ENCODE data around the gene RAP2B. TPM values are rescaled to one million over a fixed set of nuclear protein-coding genes. Genes with fewer than 3 reads are reported as not detected.

The RAP2B gene
- total and polyA plus RNA-seq, 12 donors: 1.1 to 11.1 (median 3.5) TPM

DNA sequence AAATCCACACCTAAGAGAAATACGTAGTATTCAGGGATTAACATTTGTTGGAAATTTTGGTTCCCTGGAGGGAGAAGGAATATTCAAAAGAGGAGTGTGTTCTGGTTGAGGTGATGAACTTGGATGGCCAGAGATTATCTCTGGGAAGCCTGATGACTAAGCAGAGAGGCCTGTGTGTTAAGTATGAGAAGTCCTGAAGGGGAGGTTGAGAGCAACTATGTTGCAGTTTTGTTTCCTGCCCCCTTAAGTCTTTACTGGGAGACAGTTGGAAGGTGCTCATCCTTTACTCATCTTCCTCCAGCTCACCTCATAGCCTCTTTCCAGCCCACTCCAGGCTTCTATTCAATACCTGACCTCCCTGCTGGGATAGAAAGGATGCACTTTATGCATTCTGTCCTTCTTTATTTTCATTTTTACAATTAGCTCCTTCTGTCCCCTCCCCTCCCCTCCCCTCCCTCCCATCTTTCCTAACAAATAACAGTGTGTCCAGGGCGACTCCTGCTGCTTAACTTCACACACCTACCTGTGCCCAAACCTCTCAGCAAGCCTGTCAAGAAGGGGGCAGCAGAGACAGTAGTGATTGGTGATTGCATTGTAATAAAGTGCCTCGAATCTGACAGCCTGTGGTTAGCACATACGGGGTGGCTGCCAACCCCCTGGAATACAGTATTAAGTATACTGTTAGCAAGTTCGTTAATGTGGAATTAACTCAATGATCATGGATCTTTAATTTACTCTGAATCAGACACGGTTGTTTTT, 11.9 kb downstream of the RAP2B start:
- Histone ChIP-seq H3K9me3 (peaks cover 0 to 10% (median 0%) of the 10 kb centered on the region in 11 donors), H3K27ac (no peak overlapping the region), H3K4me3 (no peak overlapping the region), H3K27me3 (no peaks in the 10 kb centered on the region), H3K36me3 (peaks cover 0 to 20% (median 0%) of the 10 kb centered on the region in 9 donors), H3K4me1 (no peaks in the 10 kb centered on the region)
- TF ChIP-seq CTCF (IDR thresholded peaks at IDR 0.05): no peak
- DNase-seq: no peak
- WGBS, 2 donors: 72 to 76% methylated on average over 6 of the region's 6 CpGs
- intact Hi-C loops (cut with DNase I): no loop called here
- ATAC-seq: no peak

DNA sequence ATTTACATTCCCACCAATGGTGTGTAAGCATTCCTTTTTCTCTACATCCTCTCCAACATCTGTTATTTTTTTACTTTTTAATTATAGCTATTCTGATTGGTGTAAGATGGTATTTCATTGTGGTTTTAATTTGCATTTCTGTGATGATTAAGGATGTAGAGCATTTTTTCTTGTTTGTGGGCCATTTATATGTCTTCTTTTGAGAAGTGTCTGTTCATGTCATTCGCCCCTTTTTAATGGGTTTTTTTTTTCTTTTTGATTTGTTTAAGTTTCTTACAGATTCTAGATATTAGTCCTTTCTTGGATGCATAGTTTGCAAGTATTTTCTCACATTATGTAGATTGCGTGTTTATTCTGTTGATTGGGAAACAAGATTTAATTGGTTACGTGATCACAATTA, 14.2 kb downstream of the RAP2B start:
- WGBS, 2 donors: 97 to 98% methylated on average over 3 of the region's 3 CpGs
- intact Hi-C loops (cut with DNase I): no loop called here

GRCh38 chr3:153180860-153181372, 18.9 kb downstream of the RAP2B start:
- 94 to 95% methylated on average over 1 of the region's 1 CpG for WGBS, 2 donors
- no peak for TF ChIP-seq CTCF (IDR thresholded peaks at IDR 0.05)

More for the DNA sequence above, 14.2 kb downstream of the RAP2B start:
- DNase-seq (no peak), ATAC-seq (no peak)
- H3K4me1 ChIP-seq: no peaks in the 10 kb centered on the region
- peaks cover 0 to 10% (median 0%) of the 10 kb centered on the region in 11 donors for H3K9me3 ChIP-seq
- H3K4me3 ChIP-seq: no peak overlapping the region
- peaks cover 0 to 11% (median 0%) of the 10 kb centered on the region in 9 donors for H3K36me3 ChIP-seq
- no peaks in the 10 kb centered on the region for H3K27me3 ChIP-seq
- H3K27ac ChIP-seq: no peak overlapping the region
- TF ChIP-seq CTCF (IDR thresholded peaks at IDR 0.05): no peak

DNA sequence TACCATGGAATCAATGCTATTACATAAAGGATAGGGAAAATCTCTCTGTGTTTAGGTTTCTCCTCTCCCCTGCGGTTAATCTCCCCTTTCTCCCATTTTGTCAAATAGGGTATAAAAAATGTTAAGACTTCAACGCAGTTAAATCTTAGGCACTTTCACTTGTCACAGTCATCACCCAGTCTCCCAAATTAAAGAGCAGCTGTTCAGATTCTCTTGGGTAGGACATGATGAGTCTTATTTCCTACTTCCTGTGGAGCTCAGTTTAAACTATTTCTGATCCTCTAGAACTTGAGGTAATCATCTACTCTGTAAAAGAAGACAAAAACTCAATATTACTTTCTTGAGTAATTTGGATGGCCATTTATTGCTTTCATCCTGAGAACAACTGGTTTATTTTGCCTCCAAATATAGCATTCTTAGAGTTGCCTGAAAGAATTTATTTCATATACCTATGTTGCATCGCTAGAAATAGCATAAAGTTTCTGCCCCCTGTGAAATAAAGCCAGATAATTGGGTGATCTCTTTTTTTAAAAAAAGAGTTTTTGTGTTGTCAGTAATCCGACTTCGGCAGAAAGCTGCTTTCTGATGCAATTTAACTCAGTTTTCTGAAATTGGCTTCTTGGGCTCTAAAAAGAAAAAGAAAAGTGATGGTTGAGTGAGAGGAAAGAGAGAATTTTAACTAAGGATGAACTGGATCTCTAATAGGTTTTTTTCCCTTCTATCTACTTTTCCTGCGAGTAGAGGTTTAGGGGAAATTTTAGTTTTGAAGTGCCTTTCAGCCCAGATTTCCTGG, 20.7 kb downstream of the RAP2B start:
- ATAC-seq: no peak
- no peak overlapping the region for H3K4me3 ChIP-seq
- DNase-seq: no peak
- no peak overlapping the region for H3K27ac ChIP-seq
- H3K36me3 ChIP-seq: no peaks in the 10 kb centered on the region
- 82 to 84% methylated on average over 6 of the region's 6 CpGs for WGBS, 2 donors
- no peaks in the 10 kb centered on the region for H3K9me3 ChIP-seq
- no peaks in the 10 kb centered on the region for H3K27me3 ChIP-seq
- peaks cover 0 to 4% (median 0%) of the 10 kb centered on the region in 9 donors for H3K4me1 ChIP-seq
- intact Hi-C loops (cut with DNase I): no loop called here
- no peak for TF ChIP-seq CTCF (IDR thresholded peaks at IDR 0.05)

More at GRCh38 chr3:153180860-153181372, 18.9 kb downstream of the RAP2B start:
- intact Hi-C loops (cut with DNase I): no loop called here
- peaks cover 0 to 4% (median 0%) of the 10 kb centered on the region in 9 donors for H3K4me1 ChIP-seq
- no peak overlapping the region for H3K27ac ChIP-seq
- H3K9me3 ChIP-seq: peaks cover 0 to 10% (median 0%) of the 10 kb centered on the region in 11 donors
- H3K27me3 ChIP-seq: no peaks in the 10 kb centered on the region
- no peak for DNase-seq
- ATAC-seq: no peak
- no peak overlapping the region for H3K4me3 ChIP-seq
- peaks cover 0 to 9% (median 0%) of the 10 kb centered on the region in 9 donors for H3K36me3 ChIP-seq
